GM19468 (cell line): ENCODE data around the gene PTGES3.

Experiments used
- ATAC-seq: cut with Tn5 transposase; IDR thresholded peaks from one replicate; pipeline ENCODE4 v1.9.1; 2021; ENCODE audit warnings: mild to moderate bottlenecking, moderate library complexity, moderate number of reproducible peaks; ENCODE audit not compliant: unreplicated experiment; ENCODE audit errors: extremely low read depth

The PTGES3 gene

DNA sequence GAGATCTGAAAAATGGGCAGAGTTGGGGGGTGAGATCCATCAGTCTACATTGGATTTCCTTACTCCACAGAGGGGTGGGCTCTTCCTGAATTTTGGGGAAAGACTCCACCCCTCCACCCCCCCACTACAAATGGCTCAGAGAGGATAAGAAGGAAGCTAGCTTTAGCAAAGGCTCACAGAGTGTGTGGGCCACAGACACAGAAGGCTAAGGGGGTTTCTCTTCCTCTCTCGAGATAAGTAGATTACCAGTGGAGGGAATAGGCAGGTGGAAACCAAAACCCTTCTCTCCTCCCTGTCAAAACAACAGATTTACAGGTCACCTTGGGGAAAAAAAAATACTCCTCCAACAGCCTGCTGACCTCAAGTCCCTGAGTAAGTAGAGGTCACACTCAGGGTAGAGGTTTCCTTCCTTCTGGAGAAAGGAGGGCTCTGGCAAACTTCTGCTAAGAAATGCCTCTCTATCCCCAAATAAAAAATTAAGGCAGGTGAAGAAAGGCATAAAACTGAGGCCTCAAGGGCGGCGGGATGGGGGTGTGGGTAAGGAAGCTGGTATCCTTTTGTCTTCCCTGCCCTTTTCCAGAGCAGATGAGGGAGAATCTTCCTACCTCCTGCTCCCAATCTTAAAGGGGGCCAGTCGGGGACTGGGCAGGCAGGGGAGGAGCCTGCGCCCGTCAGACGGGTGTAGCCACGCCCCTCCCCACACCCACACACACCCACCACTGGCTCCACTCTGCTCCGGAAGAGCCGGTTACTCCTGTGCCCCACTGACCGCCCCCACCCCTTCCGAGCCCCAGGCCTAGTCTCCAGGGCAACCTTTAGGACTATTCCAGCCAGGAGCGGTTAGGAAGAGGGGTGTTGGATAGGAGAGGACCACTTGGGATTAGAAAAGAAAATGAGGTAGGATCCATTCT, 56.0 kb downstream of the PTGES3 start:
- no peak for ATAC-seq

GRCh38 chr12:56630180-56630632, 57.9 kb downstream of the PTGES3 start, which contains the start of gene BAZ2A:
Gene BAZ2A, minus strand, starts transcription at chr12:56630326. Its CDS starts 12,796 bp downstream, at chr12:56617530.
- ATAC-seq: peak; percentile 30

DNA sequence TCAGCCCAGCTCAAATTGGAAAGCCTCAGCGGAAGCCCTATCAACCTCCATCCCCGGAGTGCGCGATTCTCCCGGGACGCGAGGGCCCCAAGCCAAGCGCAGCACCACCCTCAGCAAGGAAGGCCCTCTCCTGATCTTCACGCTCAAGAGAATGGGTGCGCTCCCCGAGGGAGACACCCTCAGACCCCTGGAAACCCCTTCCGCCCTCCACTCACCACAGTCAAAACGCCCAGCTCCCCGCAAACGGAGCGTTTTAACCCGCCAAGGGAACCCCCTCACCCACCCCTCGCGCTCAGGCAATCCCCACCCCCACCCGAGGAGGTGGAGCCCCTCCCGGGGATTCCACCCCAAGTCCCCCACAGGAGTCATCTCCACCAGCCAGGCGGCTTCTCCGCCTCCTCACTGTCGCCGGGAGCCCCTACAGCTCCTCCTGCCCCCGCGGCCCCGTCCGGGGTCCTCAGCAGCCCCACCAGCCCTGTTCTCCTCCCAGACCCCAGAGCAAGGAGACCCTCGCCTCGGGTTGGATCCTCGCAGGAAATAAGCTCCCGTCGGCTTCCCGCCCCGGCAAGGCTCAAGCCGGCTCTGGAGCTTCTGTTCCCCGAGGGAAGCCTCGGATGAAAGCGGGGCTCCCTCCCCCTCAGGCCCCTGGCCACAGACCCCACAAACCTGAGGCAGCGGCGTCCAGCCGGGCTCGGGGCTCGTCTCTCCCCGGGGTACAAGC, 58.5 kb downstream of the PTGES3 start:
- no peak for ATAC-seq

GRCh38 chr12:56628671-56629458, 59.2 kb downstream of the PTGES3 start:
- ATAC-seq: no peak

- ATAC-seq: no peak
Measured at GRCh38 chr12:56626701-56627100, 61.4 kb downstream of the PTGES3 start.

GRCh38 chr12:56622535-56622934, 65.5 kb downstream of the PTGES3 start:
- no peak for ATAC-seq

DNA sequence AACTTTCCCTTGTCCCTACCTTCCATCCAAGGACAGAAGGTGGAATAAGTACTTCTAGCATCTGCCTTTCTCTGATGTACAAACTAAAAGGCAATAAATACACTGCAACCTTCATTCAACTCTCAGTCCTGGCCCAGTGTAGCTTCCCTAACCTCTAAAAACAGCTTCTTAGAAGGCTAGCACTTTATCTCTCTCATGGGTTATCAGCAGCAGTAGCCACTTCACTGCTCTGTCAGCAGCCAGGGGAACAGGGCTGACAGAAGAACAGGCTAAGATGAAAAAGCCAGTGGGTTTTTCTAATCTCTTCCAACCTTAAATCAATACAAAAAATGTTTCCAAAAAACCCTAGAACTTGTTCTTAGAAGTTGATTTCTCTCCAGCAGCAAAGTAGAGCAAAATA, 71.2 kb downstream of the PTGES3 start:
- ATAC-seq: no peak

DNA sequence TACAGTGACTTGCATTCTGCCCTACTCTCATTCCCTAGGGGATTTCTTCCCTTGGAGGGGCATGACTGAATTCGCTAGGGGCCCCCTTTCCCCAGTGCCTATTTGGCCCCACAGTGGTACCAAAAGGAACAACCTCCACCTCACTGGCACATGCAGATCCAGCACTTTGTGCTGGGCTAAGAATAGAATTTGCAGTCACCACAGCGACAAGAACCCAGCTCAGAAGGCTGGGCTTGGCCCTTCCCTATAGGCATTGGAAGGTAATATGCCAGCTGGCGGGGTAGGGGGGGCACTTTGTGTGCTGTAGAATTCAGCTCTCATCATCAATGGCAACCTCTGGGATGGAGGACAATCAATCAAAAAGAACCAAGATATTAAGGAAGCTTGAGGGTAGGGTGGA, 71.8 kb downstream of the PTGES3 start:
- ATAC-seq: no peak

DNA sequence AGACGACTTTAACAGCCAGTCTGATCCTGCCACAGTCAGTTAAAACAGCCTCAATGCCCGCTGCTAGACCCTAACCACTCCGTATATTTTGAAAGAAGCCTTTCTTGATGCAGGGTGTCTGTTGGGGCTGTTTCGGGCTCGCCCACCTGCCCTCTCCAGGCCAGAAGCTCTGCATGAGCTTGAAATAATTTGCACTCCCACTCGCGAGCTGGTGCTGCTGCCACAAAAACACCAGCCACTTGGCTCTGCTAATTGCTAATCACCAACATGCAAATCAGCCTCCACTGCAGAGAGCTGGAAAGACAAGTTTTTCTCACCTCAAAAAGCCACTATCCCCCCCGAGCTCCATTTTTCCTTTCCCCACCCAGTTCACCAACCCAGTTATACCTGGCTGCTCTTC, 73.5 kb downstream of the PTGES3 start:
- no peak for ATAC-seq
